Right ventricle myocardium superior (tissue), 1 donor: ENCODE results near the gene NT5DC1. TPM values are rescaled to one million over a fixed set of nuclear protein-coding genes. Genes with fewer than 3 reads are reported as not detected.

Experiments
- ATAC-seq: fragments of 200-7000 bp; cut with Tn5 transposase; one replicate; pipeline ENCODE4 v1.9.1; 2020; ENCODE audit warnings: mild to moderate bottlenecking; ENCODE audit not compliant: poor library complexity
- DNase-seq: peaks from one replicate; pipeline ENCODE4 v3.0.0-alpha.2; 2020
- intact Hi-C: fragments of 100-400 bp; cut with DNase I; formaldehyde crosslinking; loops from one replicate; pipeline ENCODE4 v1.11.2; 2022
- long read RNA-seq: library from polyadenylated mRNA; unstranded; transcript quantifications from one replicate; pipeline ENCODE4 v2.0.0, GENCODE V29; 2021
- total RNA-seq: library from RNA; stranded (reverse); fragmentation: NEBNext Ultra II Directional; extraction: Animal tissue kit (Norgen Biotek cat#: 25700); gene quantifications from one replicate; pipeline ENCODE4 v1.2.1, GENCODE V29; 2021
- donor health status: DM: no; HTN: yes; CAD: no; lungs with severe emphysema.

The NT5DC1 gene
- 56.4 TPM for total RNA-seq
- long read RNA-seq, full-length matches to known transcripts = 117 of 127 reads
- long read RNA-seq, partial matches to known transcripts = 2 of 127 reads
- long read RNA-seq, other reads (novel, unspliced or antisense) = 8 of 127 reads

DNA sequence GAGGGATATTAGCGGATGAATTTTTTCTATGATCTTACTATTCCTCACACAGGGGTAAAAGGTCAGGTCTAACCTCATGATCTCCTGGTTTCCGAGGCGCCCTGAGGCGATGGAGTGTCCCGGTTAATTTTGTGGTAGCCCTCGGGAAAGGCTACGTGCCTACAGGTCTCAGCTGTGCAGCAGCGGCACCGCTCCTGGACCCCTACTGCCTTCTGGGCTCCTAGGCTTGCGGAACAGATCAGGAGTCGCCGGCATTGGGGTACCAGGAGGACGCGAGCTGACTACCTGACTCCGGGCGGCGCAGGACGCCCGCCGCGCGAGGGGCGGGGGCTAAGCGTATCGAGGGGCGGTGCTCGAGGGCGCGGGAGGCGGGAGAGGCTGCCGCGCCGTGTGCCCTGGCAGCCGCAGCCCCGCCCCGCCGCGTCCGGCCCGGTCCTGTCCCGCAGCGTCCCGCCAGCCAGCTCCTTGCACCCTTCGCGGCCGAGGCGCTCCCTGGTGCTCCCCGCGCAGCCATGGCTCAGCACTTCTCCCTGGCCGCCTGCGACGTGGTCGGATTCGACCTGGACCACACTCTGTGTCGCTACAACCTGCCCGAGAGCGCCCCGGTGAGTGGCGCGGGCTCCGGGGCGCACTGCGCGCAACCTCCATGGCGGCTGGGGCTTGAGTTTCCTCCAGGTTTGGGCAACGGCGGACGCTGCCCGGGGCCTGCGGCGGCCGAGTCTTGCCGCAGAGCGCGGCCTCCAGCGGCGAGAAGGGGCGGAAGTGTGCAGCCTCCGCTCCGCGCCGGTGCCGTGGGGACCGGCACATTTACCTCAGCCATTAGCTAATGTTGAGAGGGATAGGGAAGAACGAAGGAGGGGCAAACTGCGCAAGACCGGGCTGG lies at the start of gene NT5DC1:
TSS of gene NT5DC1 (plus strand) at position 435 of the 883 bp plus-strand sequence. CDS start at position 513, 78 bp downstream.
- DNase-seq = peak; percentile 91
- intact Hi-C loops = no loop called here
- peak; percentile 97 for ATAC-seq

DNA sequence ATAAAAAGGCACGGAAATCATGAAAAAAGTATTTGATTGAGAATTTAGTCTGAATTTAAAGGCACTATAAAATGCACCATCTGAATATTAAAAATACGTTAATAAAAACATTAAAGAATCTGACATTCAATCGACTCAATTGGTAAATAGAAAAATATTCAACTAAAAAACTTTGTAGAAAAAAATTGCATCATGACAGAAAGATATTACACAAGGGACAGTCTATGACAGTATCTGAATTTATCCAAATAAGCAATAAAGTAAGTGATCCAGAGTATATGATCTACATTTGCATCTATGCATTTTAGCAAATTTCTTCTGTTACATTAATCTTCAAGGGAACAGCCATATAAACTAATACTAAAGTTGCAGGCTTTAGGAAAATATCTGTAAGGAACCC lies 49.4 kb upstream of the NT5DC1 start:
- intact Hi-C loops = no loop called here
- no peak for ATAC-seq
- no peak for DNase-seq

DNA sequence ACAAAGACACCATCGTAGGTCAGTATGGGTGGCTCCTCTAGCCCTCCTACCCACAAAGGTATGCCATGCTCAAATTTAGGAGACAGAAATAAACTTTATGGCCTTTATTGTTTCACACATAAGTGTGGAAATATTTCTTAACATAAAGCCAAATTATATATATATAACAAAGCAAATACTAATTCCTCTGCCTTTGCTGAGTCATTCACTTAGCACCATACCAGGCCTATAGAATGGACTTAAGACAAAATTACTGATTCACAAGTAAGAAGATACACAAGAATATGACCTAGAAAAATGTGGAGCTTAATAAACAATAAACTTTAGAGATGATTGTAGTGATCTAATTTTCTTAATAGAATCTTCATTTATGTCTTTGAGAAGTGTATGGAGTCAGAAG lies 45.1 kb upstream of the NT5DC1 start:
- intact Hi-C loops = no loop called here
- no peak for ATAC-seq
- no peak for DNase-seq

DNA sequence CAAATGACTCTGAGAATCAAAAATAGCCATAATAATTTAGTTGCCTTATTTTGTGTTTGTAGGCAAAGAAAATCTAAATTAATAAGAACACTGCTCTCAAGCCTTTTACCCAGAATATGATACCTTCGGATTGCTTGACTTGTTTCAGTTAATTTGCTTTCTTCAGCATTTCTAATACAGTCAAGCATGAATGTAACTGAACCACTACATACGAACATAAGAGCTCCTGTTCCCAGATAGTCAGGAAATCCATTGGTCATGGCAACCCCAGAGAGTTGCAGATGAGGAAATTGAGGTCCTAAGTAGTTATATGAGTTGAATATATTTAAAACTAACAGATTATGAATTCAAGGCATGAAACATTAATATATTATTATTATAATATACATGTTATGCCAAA lies 42.9 kb upstream of the NT5DC1 start:
- DNase-seq (no peak), ATAC-seq (no peak)
- intact Hi-C loops = no loop called here

DNA sequence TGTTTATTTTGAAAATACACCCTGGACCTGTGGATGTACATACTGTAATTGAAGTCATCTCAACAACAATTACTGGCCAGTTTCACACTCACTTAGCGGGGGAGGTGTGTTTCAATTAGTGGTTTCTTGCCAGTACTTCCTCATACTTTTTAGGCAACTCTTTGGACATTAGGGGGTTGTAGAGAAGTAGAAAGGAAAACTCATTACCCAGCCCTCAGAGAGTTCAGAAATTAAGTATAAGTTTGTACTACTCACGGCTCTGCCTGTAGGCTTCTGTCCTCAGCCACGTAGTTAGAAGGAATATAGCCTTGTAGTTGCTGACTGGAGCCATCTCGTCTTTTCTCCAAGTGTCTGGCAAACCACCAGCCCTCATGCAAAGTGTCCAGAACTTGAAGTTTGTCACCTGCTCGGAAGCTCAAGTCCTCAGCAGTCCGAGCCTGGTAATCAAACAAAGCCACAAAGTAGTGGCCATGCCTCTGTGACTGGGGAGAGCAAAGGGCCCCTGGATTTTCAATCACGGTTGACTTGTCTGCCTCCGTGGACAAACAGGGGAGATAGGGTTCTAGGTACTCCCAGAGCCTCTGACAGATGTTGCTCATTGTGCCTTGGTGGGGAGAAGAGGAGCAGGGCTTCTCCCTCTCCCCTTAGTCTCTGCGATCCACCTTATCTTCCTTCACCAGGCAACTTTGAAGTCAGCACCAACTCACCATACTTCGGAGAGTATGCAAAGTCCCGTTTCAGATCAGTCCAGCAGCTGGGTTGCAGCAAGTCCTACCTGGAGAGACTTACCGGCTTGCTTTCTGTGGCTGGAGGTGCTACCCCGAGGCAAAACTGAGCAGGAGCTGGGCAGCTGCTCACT lies 40.7 kb upstream of the NT5DC1 start:
- intact Hi-C loops = no loop called here
- ATAC-seq = peak; percentile 16
- DNase-seq = no peak

DNA sequence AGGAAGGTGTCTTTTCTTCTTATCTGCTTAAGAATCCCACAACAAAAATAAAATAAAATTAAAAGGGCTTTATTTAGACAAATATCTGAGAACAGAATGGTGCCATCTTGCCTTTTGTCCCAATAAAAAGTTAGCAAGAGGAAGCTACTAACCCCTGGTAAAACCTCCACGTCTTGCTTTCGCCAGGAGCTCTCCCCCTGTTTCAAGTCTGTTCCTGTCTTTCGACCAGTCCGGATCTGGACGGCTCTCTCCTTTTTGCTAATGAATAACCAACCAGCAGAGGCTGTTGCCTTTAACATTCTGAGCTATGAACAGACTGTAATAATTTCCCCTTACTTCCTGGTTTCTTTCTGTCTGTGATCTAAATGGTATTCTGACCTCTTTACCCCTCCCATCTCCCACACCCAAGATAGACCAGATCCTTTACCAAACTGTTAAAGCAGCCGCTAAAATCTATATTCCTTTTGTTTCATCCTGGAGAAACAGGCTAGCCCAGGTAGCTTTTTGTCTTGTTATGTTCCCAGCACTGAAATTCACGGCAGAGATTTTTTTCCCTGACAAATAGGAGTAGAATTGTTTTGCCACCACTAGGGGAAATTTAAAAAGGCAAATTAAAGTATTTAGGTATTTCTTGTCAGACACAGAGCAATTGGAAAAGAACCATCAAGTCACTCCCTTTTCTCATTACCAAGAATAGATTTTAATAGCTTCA lies 39.9 kb upstream of the NT5DC1 start, which contains the start of gene FRK:
TSS of gene FRK (minus strand) at position 320 of the 712 bp plus-strand sequence. CDS start 580 bp downstream, outside the sequence.
- DNase-seq (no peak), ATAC-seq (peak; percentile 85)
- intact Hi-C loops = no loop called here

DNA sequence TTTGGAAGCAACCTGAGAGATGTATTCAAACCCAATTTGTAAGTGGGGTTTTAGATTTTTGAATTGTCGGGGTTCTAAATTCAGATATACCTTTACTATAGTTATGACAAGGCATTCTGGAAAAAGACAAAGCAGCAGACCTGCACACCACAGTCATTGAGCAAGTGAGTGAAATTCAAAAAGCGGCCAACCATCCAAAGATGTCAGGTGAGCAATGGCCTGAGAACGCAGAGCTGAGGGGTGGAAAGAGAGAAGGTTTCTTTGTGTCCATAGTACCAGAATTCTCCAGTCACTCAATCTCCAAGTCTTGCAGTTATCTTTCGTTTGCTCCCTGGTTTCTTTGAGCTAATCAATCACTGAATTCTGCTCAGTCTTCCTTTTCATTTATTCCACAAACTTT lies 38.2 kb upstream of the NT5DC1 start:
- intact Hi-C loops = no loop called here
- no peak for ATAC-seq
- DNase-seq = no peak

DNA sequence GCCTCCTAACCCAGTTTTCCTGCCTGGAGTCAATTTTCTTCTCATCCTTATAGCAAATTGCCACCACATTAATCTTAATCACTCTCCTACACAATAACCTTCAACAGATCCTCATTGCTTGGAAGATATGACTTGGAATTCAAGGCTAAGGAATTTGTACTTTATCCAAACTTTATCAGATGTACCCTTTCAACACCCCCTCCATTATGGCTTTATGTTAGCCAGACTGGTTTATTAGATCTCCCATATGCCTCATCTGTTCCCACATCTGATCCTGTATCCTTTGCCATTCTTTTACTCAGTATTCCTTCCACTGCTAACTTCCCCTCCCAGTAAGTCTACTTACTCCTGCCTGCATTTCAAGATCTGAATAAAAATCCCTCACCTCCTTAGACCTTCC lies 36.0 kb upstream of the NT5DC1 start:
- intact Hi-C loops = no loop called here
- no peak for ATAC-seq
- DNase-seq = no peak

DNA sequence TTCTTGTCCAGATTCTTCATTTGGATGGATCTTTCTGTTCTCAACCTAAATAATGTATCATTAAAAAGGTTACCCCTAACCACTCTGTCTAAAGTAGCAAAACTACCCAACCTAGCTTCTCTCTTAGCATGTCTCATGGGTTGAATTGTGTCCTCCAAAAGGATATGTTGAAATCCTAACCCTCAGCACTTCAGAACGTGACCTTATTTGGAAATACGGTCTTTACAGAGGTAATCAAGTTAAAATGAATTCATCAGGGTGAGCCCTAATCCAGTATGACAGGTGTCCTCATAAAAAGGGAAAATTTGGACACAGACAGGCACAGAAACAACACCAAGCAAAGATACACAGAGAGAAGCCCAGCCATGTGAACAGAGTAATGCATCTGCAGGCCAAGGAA lies 33.9 kb upstream of the NT5DC1 start:
- ATAC-seq (no peak), DNase-seq (no peak)
- intact Hi-C loops = no loop called here

DNA sequence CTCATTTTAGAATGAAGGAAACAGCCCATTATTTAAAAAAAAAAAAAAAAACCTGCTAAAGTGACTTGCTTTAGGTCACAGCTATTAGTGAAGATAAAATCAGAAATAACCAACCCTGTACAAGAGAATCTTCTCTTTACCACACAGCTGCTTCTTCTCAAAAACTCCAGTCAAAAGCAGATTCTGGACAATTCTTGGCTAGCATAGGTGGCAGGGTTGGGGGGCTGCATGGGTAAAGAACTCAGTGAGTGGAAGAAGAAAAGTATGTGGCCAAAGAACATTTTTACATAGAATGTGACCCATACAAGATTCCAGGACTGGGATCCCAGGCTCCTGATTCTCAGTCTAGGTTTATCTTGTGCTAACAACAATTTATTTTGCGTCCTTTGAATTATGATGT lies 30.6 kb upstream of the NT5DC1 start:
- no peak for DNase-seq
- intact Hi-C loops = no loop called here
- ATAC-seq = no peak

DNA sequence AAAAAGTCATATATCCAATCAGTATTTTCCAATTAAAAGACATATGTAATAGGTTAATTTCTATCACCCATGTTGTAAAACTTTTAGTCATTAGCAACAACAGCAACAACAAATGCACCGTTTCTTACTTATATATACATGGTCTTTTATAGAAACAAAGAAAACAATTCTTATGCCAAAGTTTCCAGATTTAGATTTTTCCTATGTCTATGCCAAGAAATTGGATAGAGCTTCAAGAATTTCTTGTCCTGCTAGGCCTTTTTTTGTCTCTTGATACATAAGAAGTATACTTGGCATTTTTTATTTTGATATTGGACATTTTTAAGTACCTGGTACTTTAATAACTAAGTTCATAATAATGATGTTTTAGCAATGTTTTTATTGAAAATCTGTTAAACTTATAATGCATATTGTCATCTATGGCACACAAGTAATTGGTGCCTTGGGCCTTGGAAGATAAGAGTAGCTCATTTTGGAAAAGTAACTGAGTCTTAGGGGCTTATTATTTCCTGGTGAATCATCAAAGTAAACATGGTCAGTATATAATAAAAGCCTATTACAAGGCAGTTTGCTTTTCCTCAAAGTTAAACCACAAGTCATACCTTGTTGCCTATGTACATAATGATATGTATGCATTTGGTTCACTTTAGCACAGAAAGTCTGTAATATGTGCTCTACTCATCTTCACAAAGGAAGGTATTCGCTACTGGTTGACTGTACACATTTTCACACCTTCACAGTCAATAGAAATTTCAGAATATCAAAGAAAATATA lies 29.9 kb upstream of the NT5DC1 start:
- DNase-seq (no peak), ATAC-seq (no peak)
- intact Hi-C loops = no loop called here

DNA sequence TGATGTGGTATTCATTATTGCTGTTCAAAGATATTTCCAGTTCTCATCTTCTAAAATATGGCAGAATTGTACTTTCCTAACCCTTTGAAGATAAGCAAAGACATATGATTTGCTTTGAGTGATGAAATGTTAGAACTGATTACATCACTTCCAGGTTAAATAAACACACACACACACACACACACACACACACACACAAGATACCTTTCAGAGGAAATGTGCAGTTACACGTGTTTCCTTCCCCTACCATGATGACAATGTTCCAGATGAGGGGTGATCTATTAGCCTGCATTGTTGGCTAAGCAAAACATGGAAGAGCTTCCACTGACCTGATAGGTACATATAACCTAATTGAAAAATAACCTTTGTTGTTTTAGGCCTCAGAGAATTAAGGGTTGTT lies 28.3 kb upstream of the NT5DC1 start:
- intact Hi-C loops = no loop called here
- DNase-seq (no peak), ATAC-seq (no peak)

DNA sequence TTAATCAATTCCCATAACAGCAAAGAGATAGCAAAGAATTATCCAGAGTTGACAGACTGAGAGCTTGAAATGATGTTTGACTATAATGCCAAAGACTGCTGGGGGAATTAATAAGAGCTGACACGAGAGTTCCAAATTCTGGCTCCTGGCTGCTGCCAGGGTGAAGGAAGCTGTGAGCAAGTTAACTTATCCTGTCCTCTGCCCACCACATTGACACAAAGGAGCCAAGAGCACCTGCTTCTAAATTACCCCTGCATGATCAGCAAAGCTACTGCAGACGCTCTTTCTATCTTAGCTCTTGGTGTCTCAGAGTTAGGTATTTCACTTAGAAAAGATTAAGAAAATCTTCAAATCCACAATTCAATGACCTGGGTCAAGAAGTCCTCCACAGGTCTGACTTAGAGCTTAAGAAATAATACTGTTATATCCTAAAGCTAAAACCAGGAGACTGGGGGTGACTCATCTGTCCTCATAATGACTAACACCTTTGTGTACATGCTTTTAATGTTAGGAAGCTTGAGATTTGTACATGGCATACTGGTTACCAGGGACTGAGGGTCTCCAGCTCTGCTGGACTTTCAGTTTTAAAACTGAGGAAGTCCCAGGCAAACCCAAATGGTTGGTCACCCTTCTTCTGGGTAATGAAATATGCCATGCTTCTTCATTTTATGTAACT lies 26.8 kb upstream of the NT5DC1 start:
- intact Hi-C loops = no loop called here
- ATAC-seq = no peak
- no peak for DNase-seq

DNA sequence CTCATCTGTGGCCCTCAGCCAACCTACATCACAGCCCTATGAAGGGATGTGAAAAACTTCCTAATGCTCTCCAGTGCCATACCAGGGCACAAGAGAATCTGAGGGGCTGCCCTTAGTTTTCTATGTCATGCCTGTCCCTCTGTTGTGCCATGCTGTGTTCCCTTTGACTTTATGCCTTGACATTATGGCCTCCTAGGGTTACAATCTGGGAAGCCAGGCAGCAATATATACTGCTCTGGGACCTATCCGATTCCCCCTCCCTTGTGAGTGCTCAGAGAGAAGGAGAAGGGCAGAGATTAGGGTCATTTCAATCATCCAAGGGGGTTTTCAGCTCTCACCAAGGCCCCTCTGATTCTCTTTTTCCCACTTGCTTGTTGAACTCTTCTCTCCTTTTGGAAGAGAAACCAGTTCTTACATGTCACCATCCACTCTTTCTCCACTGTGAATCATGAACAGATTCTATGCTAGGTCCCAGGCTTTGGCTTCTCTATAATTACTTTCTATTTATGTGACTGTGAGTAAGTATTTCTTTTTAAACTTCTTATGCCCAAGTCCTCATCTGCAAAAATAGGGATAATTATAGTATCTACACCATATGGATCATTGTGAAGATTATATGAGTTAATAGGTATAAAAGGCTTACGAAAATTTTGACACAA lies 25.8 kb upstream of the NT5DC1 start:
- ATAC-seq (no peak), DNase-seq (no peak)
- intact Hi-C loops = no loop called here

DNA sequence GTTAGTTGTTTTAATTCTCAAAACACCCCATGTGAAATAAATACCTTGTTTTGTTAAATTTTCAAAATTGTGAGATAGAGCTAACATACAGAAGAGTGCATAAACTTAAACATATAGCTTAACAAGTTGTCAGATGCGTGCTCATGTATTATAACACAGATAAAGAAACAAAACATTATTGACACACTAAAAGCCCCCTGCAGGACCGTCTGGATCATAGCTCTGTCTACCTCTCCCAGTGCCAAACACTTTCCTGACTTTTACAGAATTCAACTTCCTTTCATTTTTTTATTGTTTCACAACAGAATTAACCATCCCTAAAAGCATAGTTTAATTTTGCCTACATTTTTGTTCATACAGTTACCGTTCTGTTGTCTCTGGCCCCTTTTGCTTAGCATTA lies 22.1 kb upstream of the NT5DC1 start:
- intact Hi-C loops = no loop called here
- no peak for ATAC-seq
- DNase-seq = no peak

DNA sequence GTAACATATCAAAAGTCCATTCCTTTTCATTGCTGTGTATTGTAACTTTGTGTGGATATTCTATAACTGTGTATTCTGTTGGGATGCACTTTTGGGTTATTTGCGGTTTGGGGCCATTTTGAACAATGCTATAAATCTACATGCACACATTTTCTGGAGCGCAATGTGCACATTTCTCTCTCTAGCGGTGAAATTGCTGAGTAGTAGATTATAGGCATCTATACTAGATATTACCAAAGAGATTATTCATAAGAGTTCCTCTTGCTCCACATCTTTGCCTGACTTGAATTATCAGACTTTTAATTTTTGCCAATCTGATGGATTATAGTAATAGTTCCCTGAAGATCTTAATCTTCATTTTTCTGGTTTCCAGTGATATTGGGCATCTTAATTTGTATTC lies 21.7 kb upstream of the NT5DC1 start:
- intact Hi-C loops = no loop called here
- no peak for DNase-seq

DNA sequence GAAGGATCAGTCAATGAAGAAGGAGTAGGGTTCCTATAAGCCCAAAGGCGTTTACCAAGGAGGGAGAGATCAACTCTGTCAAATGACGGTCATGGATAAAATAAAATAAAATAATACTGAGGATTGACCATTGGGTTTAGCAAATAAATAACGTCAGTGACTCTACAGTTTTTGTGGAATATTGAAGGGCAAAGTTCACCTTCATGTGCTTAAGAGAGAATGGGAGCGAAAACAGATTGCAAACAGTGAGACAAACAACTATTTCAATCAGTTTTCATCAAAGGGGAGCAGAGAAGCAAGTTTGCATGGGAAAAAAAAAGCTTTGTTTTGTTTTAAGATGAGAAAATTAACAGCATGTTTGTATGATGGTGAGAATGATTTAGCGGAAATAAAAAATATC lies 17.6 kb upstream of the NT5DC1 start:
- DNase-seq (no peak), ATAC-seq (no peak)
- intact Hi-C loops = no loop called here

More for the DNA sequence above, 21.7 kb upstream of the NT5DC1 start:
- ATAC-seq = no peak
